Osteoblast (primary cell): ENCODE data around the gene GPRIN2. TPM values are rescaled to one million over a fixed set of nuclear protein-coding genes. Genes with fewer than 3 reads are reported as not detected.

Experiments used
- DNase-seq: peaks from one replicate; pipeline ENCODE4 v3.0.0; 2011; ENCODE audit warnings: low spot score, mixed read lengths; ENCODE audit not compliant: insufficient read length; ENCODE audit errors: missing footprints
- H2AFZ ChIP-seq: 2 replicates; pipeline ENCODE4 v1.6.0; 2011; ENCODE audit warnings: mild to moderate bottlenecking, low read length
- H3K27ac ChIP-seq: 2 replicates; pipeline ENCODE4 v1.5.1; 2011; ENCODE audit warnings: mild to moderate bottlenecking, low read depth, low read length, moderate library complexity
- H3K27me3 ChIP-seq: 2 replicates; pipeline ENCODE4 v1.6.0; 2012; ENCODE audit warnings: mild to moderate bottlenecking, control low read depth, inconsistent platforms, low read length, moderate library complexity; ENCODE audit not compliant: insufficient read depth
- H3K36me3 ChIP-seq: 2 replicates; pipeline ENCODE4 v1.5.1; 2011; ENCODE audit warnings: mild to moderate bottlenecking, low read length, control low read depth, moderate library complexity; ENCODE audit not compliant: insufficient read depth
- H3K4me1 ChIP-seq: 2 replicates; pipeline ENCODE4 v1.5.1; 2011; ENCODE audit warnings: mild to moderate bottlenecking, low read length, control low read depth, moderate library complexity; ENCODE audit not compliant: insufficient read depth
- H3K4me2 ChIP-seq: 2 replicates; pipeline ENCODE4 v1.6.0; 2011; ENCODE audit warnings: mild to moderate bottlenecking, low read length; ENCODE audit not compliant: insufficient read depth
- H3K4me3 ChIP-seq: fragments of 200-600 bp; sonication (generic); 3 replicates; pipeline ENCODE4 v1.5.1; 2012; ENCODE audit warnings: mild to moderate bottlenecking, low read length, inconsistent platforms; ENCODE audit not compliant: insufficient read depth
- H3K79me2 ChIP-seq: 2 replicates; pipeline ENCODE4 v1.6.0; 2012; ENCODE audit warnings: mild to moderate bottlenecking, low read length, control low read depth, inconsistent platforms; ENCODE audit not compliant: insufficient read depth
- H3K9me3 ChIP-seq: 2 replicates; pipeline ENCODE4 v1.5.1; 2011; ENCODE audit warnings: low read depth, low read length, control low read depth
- H4K20me1 ChIP-seq: 2 replicates; pipeline ENCODE4 v1.6.0; 2012; ENCODE audit warnings: mild to moderate bottlenecking, low read length, control low read depth; ENCODE audit not compliant: insufficient read depth
- CTCF ChIP-seq: IDR thresholded peaks from 2 replicates; pipeline ENCODE4 v1.5.1; 2011; ENCODE audit warnings: mild to moderate bottlenecking, low read depth, low read length, moderate library complexity; ENCODE audit errors: extremely low read depth
- total RNA-seq: library from RNA; depleted of rRNA; stranded (reverse); fragments of >200 nt; gene quantifications from 2 replicates; pipeline ENCODE4 v1.2.3, GENCODE V29; 2012

The GPRIN2 gene
- total RNA-seq, 1 donor = not detected

- Histone ChIP-seq H3K9me3 (no peaks in the 10 kb centered on the region), H3K36me3 (no peaks in the 10 kb centered on the region), H3K4me3 (no peak overlapping the region), H3K4me2 (no peak overlapping the region), H2AFZ (no peak overlapping the region), H3K27ac (no peak overlapping the region), H4K20me1 (no peaks in the 10 kb centered on the region), H3K79me2 (no peaks in the 10 kb centered on the region), H3K4me1 (peaks cover 16% of the 10 kb centered on the region), H3K27me3 (no peaks in the 10 kb centered on the region)
- TF ChIP-seq CTCF = no peak
- no peak for DNase-seq
Observed at GRCh38 chr10:46517541-46517940, 38.9 kb downstream of the GPRIN2 start.

GRCh38 chr10:46516660-46517416 lies 39.6 kb downstream of the GPRIN2 start:
- H4K20me1 ChIP-seq = no peaks in the 10 kb centered on the region
- DNase-seq = peak; percentile 96
- no peak overlapping the region for H3K4me3 ChIP-seq
- peak overlapping the region; percentile 31 for H3K4me2 ChIP-seq
- TF ChIP-seq CTCF = no peak
- H3K79me2 ChIP-seq = no peaks in the 10 kb centered on the region
- no peaks in the 10 kb centered on the region for H3K9me3 ChIP-seq
- H3K27ac ChIP-seq = no peak overlapping the region
- H3K36me3 ChIP-seq = no peaks in the 10 kb centered on the region
- no peaks in the 10 kb centered on the region for H3K27me3 ChIP-seq
- peak overlapping the region; percentile 51 for H2AFZ ChIP-seq
- H3K4me1 ChIP-seq = peaks cover 16% of the 10 kb centered on the region

GRCh38 chr10:46515793-46516192 lies 40.7 kb downstream of the GPRIN2 start:
- Histone ChIP-seq H3K4me3 (no peak overlapping the region), H3K27ac (no peak overlapping the region), H3K79me2 (no peaks in the 10 kb centered on the region), H3K27me3 (no peaks in the 10 kb centered on the region), H2AFZ (no peak overlapping the region), H3K4me1 (peaks cover 11% of the 10 kb centered on the region), H3K36me3 (no peaks in the 10 kb centered on the region), H4K20me1 (no peaks in the 10 kb centered on the region), H3K4me2 (no peak overlapping the region), H3K9me3 (no peaks in the 10 kb centered on the region)
- TF ChIP-seq CTCF = no peak
- no peak for DNase-seq

GRCh38 chr10:46515366-46515765 lies 41.1 kb downstream of the GPRIN2 start:
- no peaks in the 10 kb centered on the region for H3K9me3 ChIP-seq
- H3K79me2 ChIP-seq = no peaks in the 10 kb centered on the region
- H3K27ac ChIP-seq = no peak overlapping the region
- no peaks in the 10 kb centered on the region for H4K20me1 ChIP-seq
- H3K4me2 ChIP-seq = no peak overlapping the region
- no peak for DNase-seq
- no peaks in the 10 kb centered on the region for H3K36me3 ChIP-seq
- H3K27me3 ChIP-seq = no peaks in the 10 kb centered on the region
- peaks cover 11% of the 10 kb centered on the region for H3K4me1 ChIP-seq
- no peak for TF ChIP-seq CTCF
- no peak overlapping the region for H3K4me3 ChIP-seq
- no peak overlapping the region for H2AFZ ChIP-seq
